HL-60 (cell line): ENCODE results near the gene DNASE1L3.

Experiments
- CTCF ChIP-seq: IDR thresholded peaks from one replicate; pipeline ENCODE4 v1.5.1; 2011; ENCODE audit warnings: low read length, control low read depth, inconsistent platforms; ENCODE audit not compliant: insufficient read depth
- POLR2AphosphoS5 ChIP-seq: IDR thresholded peaks from 2 replicates; pipeline ENCODE4 v1.6.1; 2012; ENCODE audit warnings: low read depth
- REST ChIP-seq: IDR thresholded peaks from 2 replicates; pipeline ENCODE4 v1.6.1; 2012; ENCODE audit warnings: low read depth; ENCODE audit not compliant: insufficient replicate concordance
- SPI1 ChIP-seq: IDR thresholded peaks from 2 replicates; pipeline ENCODE4 v1.6.1; 2012; ENCODE audit warnings: low read depth, mild to moderate bottlenecking, borderline replicate concordance

GRCh38 chr3:58237941-58238681, 27.3 kb upstream of the DNASE1L3 start:
- TF ChIP-seq POLR2AphosphoS5, result no peak
- TF ChIP-seq CTCF, result no peak
- TF ChIP-seq REST, result peak; percentile 46
- TF ChIP-seq SPI1, result no peak
